B cell (primary cell): Measurements from ENCODE around the gene HEPACAM. TPM values are rescaled to one million over a fixed set of nuclear protein-coding genes. Genes with fewer than 3 reads are reported as not detected.

ENCODE experiments used
- ATAC-seq: fragments of 200-7000 bp; cut with Tn5 transposase; one replicate; pipeline ENCODE4 v1.10.0; 2021; ENCODE audit warnings: low read depth, mild to moderate bottlenecking, moderate number of reproducible peaks, moderate library complexity
- CTCF ChIA-PET: fragments of 350-600 bp; sonication (Branson Sonifier 250); formaldehyde crosslinking; loops from one replicate; lab custom pipeline; 2021; ENCODE audit warnings: antibody characterized with exemption, inconsistent platforms; lab: Charles Lee
- POLR2A ChIA-PET: fragments of 350-600 bp; sonication (Branson Sonifier 250); formaldehyde crosslinking; loops from one replicate; lab custom pipeline; 2021; ENCODE audit warnings: antibody characterized with exemption; lab: Charles Lee
- DNase-seq: peaks from one replicate; pipeline ENCODE4 v3.0.0; 2013
- H2AFZ ChIP-seq: 2 replicates; pipeline ENCODE4 v1.6.1; 2012; ENCODE audit warnings: mild to moderate bottlenecking, low read depth, low read length; ENCODE audit not compliant: insufficient read depth, poor library complexity, severe bottlenecking
- H3K27ac ChIP-seq, 2 donors: 1 replicate in 1 of 2; 2 replicates in 1 of 2; pipeline ENCODE4 v1.5.1; 2012 to 2013; ENCODE audit warnings: low read length in 2 of 2, mild to moderate bottlenecking in 2 of 2, moderate library complexity in 1 of 2
- H3K27me3 ChIP-seq, 4 experiments: fragments of 200-600 bp in 1 of 4; sonication (generic) in 1 of 4; replicated peaks in 1 of 4; 1 replicate in 2 of 4; 2 replicates in 2 of 4; pipeline versions ENCODE4 v1.6.1 to v1.7.0; 2013 to 2016; ENCODE audit warnings: low read length in 3 of 4, mild to moderate bottlenecking in 2 of 4, mixed read lengths in 1 of 4, moderate library complexity in 1 of 4; ENCODE audit not compliant: insufficient read depth in 4 of 4, control insufficient read depth in 3 of 4; ENCODE audit errors: control extremely low read depth in 1 of 4
- H3K36me3 ChIP-seq, 2 experiments: replicated peaks in 1 of 2; 1 replicate in 1 of 2; 2 replicates in 1 of 2; pipeline versions ENCODE4 v1.6.1 to v1.7.1; 2013; ENCODE audit warnings: low read length in 1 of 2; ENCODE audit not compliant: insufficient read depth in 2 of 2, control insufficient read depth in 1 of 2; ENCODE audit errors: control extremely low read depth in 1 of 2, extremely low read depth in 1 of 2
- H3K4me1 ChIP-seq, 2 donors: fragments of 200-600 bp in 1 of 2; sonication (generic) in 1 of 2; 1 replicate in 1 of 2; 2 replicates in 1 of 2; pipeline versions ENCODE4 v1.5.1 to v1.6.1; 2013 to 2017; ENCODE audit warnings: low read length in 2 of 2; ENCODE audit not compliant: control insufficient read depth in 2 of 2, insufficient read depth in 2 of 2
- H3K4me2 ChIP-seq: replicated peaks from 2 replicates; pipeline ENCODE3; 2012; ENCODE audit warnings: mild to moderate bottlenecking, low read depth, low read length; ENCODE audit not compliant: poor library complexity, severe bottlenecking
- H3K4me3 ChIP-seq, 5 experiments: fragments of 200-600 bp in 1 of 5; sonication (generic) in 1 of 5; 1 replicate in 3 of 5; 2 replicates in 2 of 5; pipeline versions ENCODE4 v1.5.1 to v1.7.0; 2011 to 2016; ENCODE audit warnings: low read length in 4 of 5, mild to moderate bottlenecking in 4 of 5, low read depth in 2 of 5, control low read depth in 1 of 5, moderate library complexity in 1 of 5; ENCODE audit not compliant: insufficient read depth in 1 of 5; ENCODE audit errors: control extremely low read depth in 1 of 5, extremely low read depth in 1 of 5
- H3K79me2 ChIP-seq: fragments of 200-600 bp; sonication (generic); one replicate; pipeline ENCODE4 v1.6.0; 2016; ENCODE audit warnings: low read length; ENCODE audit not compliant: control insufficient read depth, insufficient read depth
- H3K9ac ChIP-seq: fragments of 200-600 bp; sonication (generic); 2 replicates; pipeline ENCODE4 v1.6.1; 2017; ENCODE audit warnings: mild to moderate bottlenecking, low read length, moderate library complexity
- H3K9me3 ChIP-seq, 3 donors: one replicate each; pipeline versions ENCODE4 v1.6.1 to v1.7.1; 2013; ENCODE audit warnings: low read length in 2 of 3; ENCODE audit not compliant: control insufficient read depth in 2 of 3, insufficient read depth in 1 of 3; ENCODE audit errors: control extremely low read depth in 1 of 3
- H4K20me1 ChIP-seq: 2 replicates; pipeline ENCODE4 v1.6.0; 2012; ENCODE audit warnings: mild to moderate bottlenecking, low read length; ENCODE audit not compliant: insufficient read depth, control insufficient read depth, poor library complexity, severe bottlenecking
- H3K27ac Mint-ChIP-seq: one replicate; pipeline ENCODE4 v1.8.0; 2021; ENCODE audit warnings: mixed read lengths
- H3K27me3 Mint-ChIP-seq: one replicate; pipeline ENCODE4 v1.8.0; 2021; ENCODE audit warnings: mixed read lengths
- H3K4me1 Mint-ChIP-seq: one replicate; pipeline ENCODE4 v1.8.0; 2021; ENCODE audit warnings: mixed read lengths
- H3K4me3 Mint-ChIP-seq: one replicate; pipeline ENCODE4 v1.8.0; 2021; ENCODE audit warnings: mixed read lengths
- H3K9me3 Mint-ChIP-seq: one replicate; pipeline ENCODE4 v1.8.0; 2022; ENCODE audit warnings: mixed read lengths; ENCODE audit not compliant: insufficient read depth
- EZH2 ChIP-seq: IDR thresholded peaks from 2 replicates; pipeline ENCODE4 v1.6.1; 2012; ENCODE audit warnings: borderline replicate concordance, low read depth, mild to moderate bottlenecking, moderate library complexity, low read length; ENCODE audit not compliant: insufficient read depth, poor library complexity, severe bottlenecking
- WGBS: methylation state at CpG from one replicate; pipeline ENCODE4 v1.1.5; 2013; ENCODE audit warnings: missing lambda C conversion rate; ENCODE audit not compliant: insufficient coverage; 5-methylcytosine and 5-hydroxymethylcytosine counted together
- intact Hi-C: fragments of 100-400 bp; cut with micrococcal nuclease; formaldehyde crosslinking; loops from one replicate; pipeline ENCODE4 v1.10.0; 2022
- polyA plus RNA-seq: library from polyadenylated mRNA; depleted of rRNA; stranded (reverse); fragments of >200 nt; gene quantifications from 2 replicates; pipeline ENCODE4 v1.2.3, GENCODE V29; 2012
- total RNA-seq, 2 donors: library from RNA; stranded (reverse); fragments of 120-200 nt in 1 of 2; gene quantifications; 1 replicate in 1 of 2; 2 replicates in 1 of 2; pipeline versions ENCODE4 v1.2.3 to v1.2.4, GENCODE V29; 2013 to 2022
- TF ChIP-seq, protein P1 (sequence below): fragments of 200-600 bp; IDR thresholded peaks from one replicate; pipeline ENCODE4 v1.8.0; 2022; ENCODE audit warnings: antibody characterized with exemption, mild to moderate bottlenecking

Gene HEPACAM
- total and polyA plus RNA-seq, 2 donors (not counting 1 experiment from before 2014, with no cell fraction given) = not detected

DNA sequence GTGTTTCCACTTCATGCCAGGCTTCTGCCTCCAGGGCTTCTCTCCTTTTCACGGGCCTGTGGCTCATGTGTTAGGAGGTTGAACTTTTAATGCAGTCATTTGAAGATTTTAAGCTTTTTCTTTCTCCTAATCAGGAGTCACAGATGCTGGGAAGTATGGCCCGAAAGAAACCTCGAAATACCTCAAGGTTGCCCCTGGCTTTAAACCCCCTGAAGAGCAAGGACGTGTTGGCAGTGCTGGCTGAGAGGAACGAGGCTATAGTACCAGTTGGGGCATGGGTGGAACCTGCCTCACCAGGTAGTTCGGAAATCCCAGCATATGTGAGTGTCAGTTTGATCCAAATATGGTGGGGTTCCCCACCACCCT, 18.7 kb upstream of the HEPACAM start:
- H3K4me1 Mint-ChIP-seq = no peaks in the 10 kb centered on the region
- no peak overlapping the region for H3K4me3 Mint-ChIP-seq
- Histone ChIP-seq H3K36me3 (no peaks in the 10 kb centered on the region), H4K20me1 (no peaks in the 10 kb centered on the region), H3K4me2 (peak overlapping the region; percentile 89), H3K9me3 (peaks cover 0 to 2% (median under 1%) of the 10 kb centered on the region in 3 donors), H3K9ac (peak overlapping the region; percentile 85), H3K4me3 (peak overlapping the region; percentile 62 to 85 (median 81)), H3K4me1 (peaks cover 11 to 15% of the 10 kb centered on the region in 2 donors), H3K27ac (peak overlapping the region in 1 of 2 donors; percentile 78), H2AFZ (peak overlapping the region; percentile 99), H3K79me2 (no peaks in the 10 kb centered on the region), H3K27me3 (peaks cover 0 to 2% (median 0%) of the 10 kb centered on the region in 4 experiments)
- TF ChIP-seq, protein P1, sequence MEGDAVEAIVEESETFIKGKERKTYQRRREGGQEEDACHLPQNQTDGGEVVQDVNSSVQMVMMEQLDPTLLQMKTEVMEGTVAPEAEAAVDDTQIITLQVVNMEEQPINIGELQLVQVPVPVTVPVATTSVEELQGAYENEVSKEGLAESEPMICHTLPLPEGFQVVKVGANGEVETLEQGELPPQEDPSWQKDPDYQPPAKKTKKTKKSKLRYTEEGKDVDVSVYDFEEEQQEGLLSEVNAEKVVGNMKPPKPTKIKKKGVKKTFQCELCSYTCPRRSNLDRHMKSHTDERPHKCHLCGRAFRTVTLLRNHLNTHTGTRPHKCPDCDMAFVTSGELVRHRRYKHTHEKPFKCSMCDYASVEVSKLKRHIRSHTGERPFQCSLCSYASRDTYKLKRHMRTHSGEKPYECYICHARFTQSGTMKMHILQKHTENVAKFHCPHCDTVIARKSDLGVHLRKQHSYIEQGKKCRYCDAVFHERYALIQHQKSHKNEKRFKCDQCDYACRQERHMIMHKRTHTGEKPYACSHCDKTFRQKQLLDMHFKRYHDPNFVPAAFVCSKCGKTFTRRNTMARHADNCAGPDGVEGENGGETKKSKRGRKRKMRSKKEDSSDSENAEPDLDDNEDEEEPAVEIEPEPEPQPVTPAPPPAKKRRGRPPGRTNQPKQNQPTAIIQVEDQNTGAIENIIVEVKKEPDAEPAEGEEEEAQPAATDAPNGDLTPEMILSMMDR = no peak
- no peak for TF ChIP-seq EZH2
- ChIA-PET CTCF (interaction anchor here (0.6 to 1.7 kb wide), 5 partner anchors 78 to 465 kb away, joined by 3 to 11 read pairs (median 5); no protein-coding TSS in a partner anchor), POLR2A (interaction anchor here (2.0 kb wide), 1 partner anchor 157 kb away, joined by 16 read pairs; the partner anchor contains the start of gene TMEM218)
- no peak overlapping the region for H3K27ac Mint-ChIP-seq
- ATAC-seq (no peak), DNase-seq (no peak)
- WGBS = 45% methylated on average over 5 of the region's 6 CpGs
- no peaks in the 10 kb centered on the region for H3K9me3 Mint-ChIP-seq
- intact Hi-C loops = loop anchor here (1.0 to 5.0 kb wide), 8 partner anchors 77 to 948 kb away; partner anchors contain the start of genes DDX25, EI24, PUS3 and SLC37A2
- no peaks in the 10 kb centered on the region for H3K27me3 Mint-ChIP-seq
